Testis (tissue), 3 donors: ENCODE measurements around the gene TMEM181. TPM values are rescaled to one million over a fixed set of nuclear protein-coding genes. Genes with fewer than 3 reads are reported as not detected.
"Not testable (repeated sequence)": the region's sequence is repeated elsewhere in the genome, so short reads cannot be mapped to it uniquely, and the experiment has no call there.

Source experiments
- DNase-seq: peaks from one replicate; pipeline ENCODE4 v3.0.0-alpha.2; 2019
- H3K27ac ChIP-seq, 2 donors: fragments of 200-600 bp; sonication (generic); one replicate each; pipeline ENCODE4 v1.5.1; 2019
- H3K27me3 ChIP-seq: fragments of 200-600 bp; sonication (generic); one replicate; pipeline ENCODE4 v1.5.1; 2019
- H3K36me3 ChIP-seq: fragments of 200-600 bp; sonication (generic); one replicate; pipeline ENCODE4 v1.5.1; 2017; ENCODE audit warnings: low read depth; ENCODE audit errors: missing control alignments
- H3K4me1 ChIP-seq: fragments of 200-600 bp; sonication (generic); one replicate; pipeline ENCODE4 v1.5.1; 2019
- H3K4me3 ChIP-seq, 2 donors: fragments of 200-600 bp; sonication (generic); one replicate each; pipeline ENCODE4 v1.5.1; 2017 to 2019
- H3K9me3 ChIP-seq: fragments of 200-600 bp; sonication (generic); one replicate; pipeline ENCODE4 v1.5.1; 2017
- CTCF ChIP-seq, 3 experiments: fragments of 450-650 bp in 2 of 3; fragments of 200-600 bp in 1 of 3; sonication (generic) in 1 of 3; IDR thresholded peaks; one replicate each; pipeline ENCODE4 v1.5.1; 2016 to 2019; ENCODE audit warnings: antibody characterized with exemption in 3 of 3, mild to moderate bottlenecking in 2 of 3, moderate library complexity in 1 of 3
- POLR2A ChIP-seq: fragments of 450-650 bp; IDR thresholded peaks from one replicate; pipeline ENCODE4 v1.6.1; 2017; ENCODE audit warnings: antibody characterized with exemption, mild to moderate bottlenecking, moderate library complexity
- WGBS, 2 donors: methylation state at CpG; one replicate each; pipeline ENCODE4 v1.1.5; 2018; 5-methylcytosine and 5-hydroxymethylcytosine counted together
- intact Hi-C: fragments of 100-400 bp; cut with DNase I; formaldehyde crosslinking; loops from one replicate; pipeline ENCODE4 v1.15.1; 2023; ENCODE audit warnings: low total_unique reads
- polyA plus RNA-seq: library from polyadenylated mRNA; stranded (reverse); fragments of 350-450 nt; fragmentation: Illumina TruSeq; extraction: RNeasy Lipid Tissue Mini Kit (QIAGEN cat#74804); gene quantifications from one replicate; pipeline ENCODE4 v1.2.3, GENCODE V29; 2014; ENCODE audit warnings: low read depth, low replicate concordance; ENCODE audit not compliant: insufficient read depth
- total RNA-seq, 2 donors: library from RNA; depleted of rRNA; stranded (reverse); fragments of >200 nt; gene quantifications; one replicate each; pipeline ENCODE4 v1.2.3, GENCODE V29; 2016

Gene TMEM181
- total and polyA plus RNA-seq, 3 donors from 2014 or later, result 41.4 to 81.0 (median 74.6) TPM

- Histone ChIP-seq H3K27me3 (no peaks in the 10 kb centered on the region), H3K27ac (no peak overlapping the region), H3K9me3 (no peaks in the 10 kb centered on the region), H3K4me3 (no peak overlapping the region), H3K36me3 (no peaks in the 10 kb centered on the region), H3K4me1 (no peaks in the 10 kb centered on the region)
- 83 to 89% methylated on average over 7 of the region's 7 CpGs for WGBS, 2 donors
- intact Hi-C loops, result no loop called here
- DNase-seq, result no peak
- no peak for TF ChIP-seq CTCF (IDR thresholded peaks at IDR 0.05)
- no peak for TF ChIP-seq POLR2A
Observed at GRCh38 chr6:158668707-158669103, 108.8 kb downstream of the TMEM181 start.

DNA sequence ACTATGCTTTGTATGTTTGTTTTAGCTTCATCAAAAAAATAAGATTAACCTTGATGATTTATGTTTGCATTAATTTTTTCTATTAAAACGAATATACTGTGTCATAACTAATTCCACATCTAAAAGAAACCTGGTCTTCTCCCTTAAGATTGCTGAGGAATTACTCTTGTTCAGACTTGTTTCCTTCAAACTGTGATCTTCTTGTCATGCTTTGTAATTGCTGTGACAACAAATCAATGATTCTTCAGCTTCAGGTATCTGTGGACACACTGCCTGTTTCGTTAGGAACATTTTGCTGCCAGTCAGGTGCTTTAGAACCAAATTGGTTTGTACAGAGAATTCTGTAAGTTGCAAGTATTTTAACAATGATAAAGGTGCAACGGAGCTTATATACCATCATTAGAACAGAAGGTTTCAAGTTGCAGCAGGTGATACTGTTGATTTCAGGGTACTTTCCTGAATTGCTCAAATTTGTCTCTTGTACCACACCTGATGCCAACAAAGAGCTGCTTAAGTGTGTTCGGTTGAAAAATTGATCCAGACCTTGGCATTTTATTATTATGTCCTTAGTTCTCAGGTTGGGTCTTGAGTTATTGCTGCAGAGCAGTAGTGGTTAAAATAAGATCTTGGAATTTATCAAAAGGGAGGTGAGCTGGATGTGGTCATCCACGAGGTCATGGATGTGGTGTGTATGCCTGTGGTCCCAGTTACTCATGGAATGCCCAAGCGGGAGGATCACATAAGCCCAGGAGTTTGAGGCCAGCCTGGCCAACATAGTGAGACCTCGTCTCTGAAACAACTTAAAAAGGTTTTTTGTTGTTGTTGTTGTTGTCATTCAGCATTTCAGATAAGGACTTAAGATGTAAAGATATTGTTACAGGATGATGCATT is 109.5 kb downstream of the TMEM181 start:
- Histone ChIP-seq H3K27ac (no peak overlapping the region), H3K4me1 (no peaks in the 10 kb centered on the region), H3K4me3 (no peak overlapping the region), H3K27me3 (no peaks in the 10 kb centered on the region), H3K9me3 (no peaks in the 10 kb centered on the region), H3K36me3 (no peaks in the 10 kb centered on the region)
- no peak for DNase-seq
- intact Hi-C loops, result no loop called here
- TF ChIP-seq CTCF (IDR thresholded peaks at IDR 0.05) (no peak), POLR2A (no peak)
- WGBS, 2 donors, result 87 to 90% methylated on average over 7 of the region's 7 CpGs

DNA sequence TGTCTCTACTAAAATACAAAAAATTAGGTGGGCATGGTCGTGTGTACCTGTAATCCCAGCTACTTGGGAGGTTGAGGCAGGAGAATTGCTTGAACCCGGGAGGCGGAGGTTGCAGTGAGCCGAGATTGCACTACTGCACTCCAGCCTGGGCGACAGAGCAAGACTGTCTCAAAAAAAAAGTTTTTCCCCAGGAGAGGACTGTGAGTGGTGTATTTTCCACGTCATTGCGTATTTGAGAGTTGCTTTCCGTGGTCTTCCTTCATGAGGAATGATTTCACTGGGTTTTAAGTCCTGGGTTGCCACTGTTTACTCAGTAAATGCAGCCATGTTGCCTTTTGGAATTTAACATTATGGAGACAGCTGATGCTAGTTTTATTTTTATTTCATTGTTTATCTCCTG is 112.2 kb downstream of the TMEM181 start:
- H3K4me1 ChIP-seq, H3K27me3 ChIP-seq, H3K9me3 ChIP-seq, H3K27ac ChIP-seq, intact Hi-C loops, H3K4me3 ChIP-seq, DNase-seq, H3K36me3 ChIP-seq: not testable (repeated sequence)
- 87 to 92% methylated on average over 8 of the region's 8 CpGs for WGBS, 2 donors

- H3K36me3 ChIP-seq, result no peaks in the 10 kb centered on the region
- H3K4me3 ChIP-seq, result no peak overlapping the region
- TF ChIP-seq POLR2A, result no peak
- TF ChIP-seq CTCF (IDR thresholded peaks at IDR 0.05), result no peak
- no peaks in the 10 kb centered on the region for H3K27me3 ChIP-seq
- H3K27ac ChIP-seq, result no peak overlapping the region
- no peaks in the 10 kb centered on the region for H3K4me1 ChIP-seq
- no peaks in the 10 kb centered on the region for H3K9me3 ChIP-seq
- intact Hi-C loops, result no loop called here
- no peak for DNase-seq
- WGBS, 2 donors, result 94 to 98% methylated on average over 6 of the region's 6 CpGs
Observed at GRCh38 chr6:158672726-158673125, 112.8 kb downstream of the TMEM181 start.

DNA sequence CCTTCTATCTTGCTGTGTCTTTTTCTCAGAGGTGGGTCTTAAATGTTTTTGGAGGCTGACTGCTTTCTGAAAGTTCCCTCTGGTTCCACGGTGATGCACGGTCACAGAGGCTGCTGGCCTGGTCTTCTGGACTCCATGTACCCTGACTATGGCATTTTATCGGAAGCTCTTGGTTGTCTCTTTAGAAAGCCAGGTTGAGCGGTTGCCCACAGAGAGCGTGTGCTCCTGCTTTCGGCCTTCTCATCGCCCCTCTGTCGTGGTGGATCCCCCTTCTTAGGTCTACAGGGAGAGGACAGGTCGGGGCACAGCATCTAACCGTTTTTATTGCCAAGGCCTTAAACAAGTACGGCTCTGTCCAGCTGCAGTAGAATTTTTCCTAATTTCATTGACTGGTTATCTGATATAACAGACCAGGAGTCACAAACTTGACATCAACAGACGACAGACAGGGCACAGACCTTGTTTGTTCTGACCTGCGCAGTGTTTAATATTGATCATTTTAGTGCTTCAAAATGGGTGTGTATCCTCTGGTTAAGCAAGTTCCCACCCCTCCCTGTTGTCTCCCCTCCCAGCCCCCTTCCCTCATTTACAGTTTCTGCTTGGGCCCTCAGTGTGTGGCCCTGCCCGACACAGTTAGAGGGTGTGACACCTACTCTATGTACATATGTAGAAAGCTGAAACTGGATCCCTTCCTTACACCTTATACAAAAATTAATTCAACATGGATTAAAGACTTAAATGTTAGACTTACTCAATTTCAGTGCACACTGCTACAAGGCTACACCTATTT is 114.6 kb downstream of the TMEM181 start:
- no peaks in the 10 kb centered on the region for H3K27me3 ChIP-seq
- WGBS, 2 donors, result 88 to 91% methylated on average over 14 of the region's 14 CpGs
- no peaks in the 10 kb centered on the region for H3K9me3 ChIP-seq
- TF ChIP-seq POLR2A, result no peak
- TF ChIP-seq CTCF (IDR thresholded peaks at IDR 0.05), result no peak
- no peak overlapping the region for H3K27ac ChIP-seq
- intact Hi-C loops, result no loop called here
- H3K4me3 ChIP-seq, result no peak overlapping the region
- no peaks in the 10 kb centered on the region for H3K36me3 ChIP-seq
- no peaks in the 10 kb centered on the region for H3K4me1 ChIP-seq
- no peak for DNase-seq

GRCh38 chr6:158677094-158677493 is 117.2 kb downstream of the TMEM181 start:
- H3K4me3 ChIP-seq, H3K36me3 ChIP-seq, intact Hi-C loops, H3K27ac ChIP-seq, DNase-seq, H3K27me3 ChIP-seq, H3K4me1 ChIP-seq, H3K9me3 ChIP-seq: not testable (repeated sequence)
- 96 to 100% methylated on average over 3 of the region's 3 CpGs for WGBS, 2 donors
